HG03432 (cell line): Measurements from ENCODE around the gene MKS1.

Experiments
- ATAC-seq: cut with Tn5 transposase; IDR thresholded peaks from one replicate; pipeline ENCODE4 v1.9.1; 2021; ENCODE audit warnings: mild to moderate bottlenecking, moderate library complexity; ENCODE audit not compliant: unreplicated experiment

Gene MKS1

DNA sequence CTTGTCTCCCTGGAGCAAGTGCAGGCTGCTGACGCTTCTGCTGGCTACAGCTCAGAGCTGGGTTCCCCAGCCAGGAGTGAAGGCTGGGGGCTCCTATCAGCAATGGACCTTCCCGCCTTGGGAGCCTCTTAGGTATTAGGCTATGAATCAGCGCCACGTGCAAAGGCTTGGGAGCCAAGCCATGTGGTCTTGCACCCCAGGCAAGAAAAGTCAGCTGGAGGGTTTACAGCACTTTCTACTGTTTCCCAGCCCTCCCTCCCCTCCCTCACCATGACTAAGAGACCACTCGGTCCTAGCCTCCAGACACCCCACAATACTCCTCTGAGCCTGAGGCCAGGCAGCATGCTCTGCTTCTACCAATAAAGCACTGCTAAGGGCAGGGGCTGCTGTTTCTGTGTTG, 14.3 kb downstream of the MKS1 start:
- no peak for ATAC-seq

DNA sequence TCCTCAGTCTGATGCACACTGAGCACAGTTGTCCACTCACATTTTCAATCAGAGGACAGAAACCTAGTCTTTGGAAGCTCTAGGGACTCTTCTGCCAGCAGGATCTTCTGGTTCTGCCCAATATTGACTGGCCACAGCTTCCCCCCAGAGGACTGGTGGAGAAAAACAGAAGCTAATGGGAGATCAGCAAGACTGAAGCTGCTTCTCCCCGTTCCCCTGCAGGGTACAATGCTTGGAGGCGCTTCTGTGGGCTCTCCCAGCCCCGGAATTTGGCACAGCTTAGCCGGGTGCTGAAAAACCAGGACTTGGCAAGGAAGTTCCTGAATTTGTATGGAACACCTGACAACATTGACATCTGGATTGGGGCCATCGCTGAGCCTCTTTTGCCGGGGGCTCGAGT, 16.2 kb downstream of the MKS1 start:
- no peak for ATAC-seq

DNA sequence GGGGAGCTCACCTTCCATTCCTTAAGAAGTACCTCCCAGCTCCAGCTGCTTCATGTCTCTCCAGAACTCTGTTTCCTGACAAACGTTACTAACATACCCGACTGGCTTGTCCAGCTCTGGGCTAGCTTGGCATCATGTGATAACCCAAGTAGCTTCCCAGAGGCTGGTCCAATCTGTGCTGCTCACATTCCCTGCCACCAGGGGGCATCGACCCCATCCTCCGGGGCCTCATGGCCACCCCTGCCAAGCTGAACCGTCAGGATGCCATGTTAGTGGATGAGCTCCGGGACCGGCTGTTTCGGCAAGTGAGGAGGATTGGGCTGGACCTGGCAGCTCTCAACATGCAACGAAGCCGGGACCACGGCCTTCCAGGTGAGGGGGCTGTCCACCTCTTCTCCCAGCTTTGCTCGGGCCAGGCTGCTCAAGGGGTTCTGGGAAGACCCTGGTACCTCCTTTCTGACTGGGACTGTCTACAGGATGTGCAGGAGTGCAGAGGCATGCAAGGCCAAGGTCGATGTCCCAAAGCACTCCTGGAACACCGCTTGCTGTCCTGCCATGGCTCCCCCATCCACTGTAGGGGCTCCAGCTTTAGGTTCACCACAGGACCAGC, 18.9 kb downstream of the MKS1 start:
- ATAC-seq = no peak

DNA sequence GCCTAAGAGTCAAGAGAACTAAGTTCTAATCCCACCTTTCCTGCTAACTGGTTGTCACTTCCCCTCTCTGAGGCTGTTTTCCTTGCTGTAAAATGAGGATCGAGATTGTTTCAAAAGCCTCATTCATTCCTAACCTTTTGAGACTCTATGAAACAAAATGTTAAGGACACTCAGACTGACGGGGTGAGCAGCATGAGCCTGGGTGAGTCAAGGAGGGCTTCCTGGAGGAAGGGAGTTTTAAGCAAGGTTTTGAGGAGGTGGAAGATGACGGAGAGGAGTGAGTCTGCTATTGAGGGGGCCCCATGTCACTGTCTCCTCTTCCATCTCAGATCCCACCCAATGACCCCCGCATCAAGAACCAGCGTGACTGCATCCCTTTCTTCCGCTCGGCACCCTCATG, 22.4 kb downstream of the MKS1 start:
- ATAC-seq = no peak

DNA sequence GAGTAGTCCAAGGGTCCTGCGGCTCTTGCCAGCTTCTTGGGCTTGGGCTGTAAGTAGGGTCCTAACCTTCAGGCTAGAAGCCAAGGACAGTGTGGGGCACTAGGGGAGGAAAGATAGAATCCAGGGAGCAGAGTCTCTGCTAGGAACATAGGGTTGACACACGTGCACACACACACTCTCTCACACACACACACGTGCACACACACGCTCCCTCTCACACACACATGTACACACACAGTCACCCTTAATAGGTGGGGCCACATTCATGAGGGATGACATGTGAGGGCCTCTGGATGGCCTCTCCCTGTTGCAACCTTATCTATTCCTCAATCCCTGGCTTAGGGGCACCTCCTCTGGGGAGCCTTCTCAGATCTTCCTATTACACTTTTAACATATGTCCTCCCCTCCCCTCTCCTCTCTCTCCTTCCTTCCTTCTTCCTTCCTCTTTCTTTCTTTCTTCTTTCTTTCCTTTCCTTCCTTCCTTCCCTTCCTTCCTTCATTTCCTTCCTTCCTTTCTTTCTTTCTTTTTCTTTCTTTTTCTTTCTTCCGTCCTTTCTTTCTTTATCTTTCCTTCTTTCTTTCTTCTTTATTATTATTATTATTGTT, 23.4 kb downstream of the MKS1 start:
- ATAC-seq = no peak

DNA sequence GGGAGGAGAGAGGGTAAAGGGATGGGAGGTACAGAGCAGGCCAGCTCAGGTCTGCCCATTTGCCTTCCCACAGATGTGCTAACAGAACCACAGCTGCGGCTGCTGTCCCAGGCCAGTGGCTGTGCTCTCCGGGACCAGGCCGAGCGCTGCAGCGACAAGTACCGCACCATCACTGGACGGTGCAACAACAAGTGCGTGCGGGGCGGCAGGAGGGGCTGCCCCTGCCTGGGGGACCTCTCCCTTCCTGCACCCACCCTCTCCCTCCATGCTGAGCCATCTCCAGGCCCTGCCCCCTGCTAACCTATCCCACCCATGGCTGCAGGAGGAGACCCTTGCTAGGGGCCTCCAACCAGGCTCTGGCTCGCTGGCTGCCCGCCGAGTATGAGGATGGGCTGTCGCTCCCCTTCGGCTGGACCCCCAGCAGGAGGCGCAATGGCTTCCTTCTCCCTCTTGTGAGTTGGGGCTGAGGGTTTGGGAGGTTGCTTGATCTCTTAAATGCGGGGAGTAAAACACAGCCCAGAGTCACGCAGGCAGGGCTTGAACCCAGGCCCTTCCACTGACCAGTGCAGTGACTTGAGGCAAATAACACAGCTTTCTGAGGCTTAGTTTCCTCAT, 25.3 kb downstream of the MKS1 start:
- no peak for ATAC-seq

DNA sequence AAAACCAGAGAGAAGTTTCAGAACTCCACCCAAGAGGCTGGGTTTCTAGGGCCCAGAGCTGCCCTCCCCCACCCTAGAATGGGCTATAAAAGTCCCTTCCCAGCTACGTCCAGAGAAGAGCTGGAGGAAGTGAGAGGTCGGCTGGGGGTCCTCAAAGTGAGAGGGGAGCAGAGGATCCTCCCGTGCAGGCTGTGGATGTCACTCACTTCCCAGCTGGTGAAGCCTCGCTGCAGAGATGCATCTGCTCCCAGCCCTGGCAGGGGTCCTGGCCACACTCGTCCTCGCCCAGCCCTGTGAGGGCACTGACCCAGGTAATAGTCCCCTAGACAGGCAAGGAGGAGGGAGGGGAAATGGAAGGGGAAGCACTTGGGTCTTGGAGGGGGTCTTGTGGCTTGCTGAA, 26.4 kb downstream of the MKS1 start, which contains the start of gene EPX:
Gene EPX, plus strand, starts transcription at position 115 of the 400 bp plus-strand sequence. Its CDS starts 121 bp downstream, at position 236.
- ATAC-seq = no peak

DNA sequence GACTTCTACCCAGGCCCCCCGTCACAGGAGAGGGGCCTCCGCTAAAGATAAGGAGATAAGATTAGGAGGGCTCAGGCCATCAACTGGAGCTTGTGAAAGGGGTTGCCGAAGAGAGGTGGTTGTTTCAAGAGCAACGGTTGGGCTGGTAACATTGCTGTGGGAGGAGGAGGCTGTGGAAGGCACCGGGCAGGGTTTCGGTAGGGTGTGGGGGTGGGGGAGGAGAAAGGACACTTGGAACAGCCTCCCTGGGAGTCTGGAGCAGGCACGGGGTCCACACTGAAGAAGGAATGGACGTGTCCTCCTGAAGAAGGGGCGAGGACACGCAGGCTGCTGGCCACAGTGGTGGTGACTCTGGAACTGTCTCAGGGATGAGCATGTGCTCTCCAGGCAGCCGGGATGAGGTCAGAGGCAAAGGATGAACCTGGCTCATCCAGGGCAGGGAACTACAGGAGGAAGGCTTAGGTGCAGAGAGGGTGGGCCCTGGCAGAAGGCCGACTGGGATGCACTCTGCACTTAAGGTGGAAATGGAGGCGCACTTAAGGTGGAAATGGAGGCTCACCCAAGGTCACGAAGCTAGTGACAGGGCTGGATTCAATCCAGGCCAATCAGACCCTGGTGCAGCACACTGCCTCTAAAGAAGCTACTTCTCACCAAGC, 27.7 kb downstream of the MKS1 start:
- no peak for ATAC-seq

DNA sequence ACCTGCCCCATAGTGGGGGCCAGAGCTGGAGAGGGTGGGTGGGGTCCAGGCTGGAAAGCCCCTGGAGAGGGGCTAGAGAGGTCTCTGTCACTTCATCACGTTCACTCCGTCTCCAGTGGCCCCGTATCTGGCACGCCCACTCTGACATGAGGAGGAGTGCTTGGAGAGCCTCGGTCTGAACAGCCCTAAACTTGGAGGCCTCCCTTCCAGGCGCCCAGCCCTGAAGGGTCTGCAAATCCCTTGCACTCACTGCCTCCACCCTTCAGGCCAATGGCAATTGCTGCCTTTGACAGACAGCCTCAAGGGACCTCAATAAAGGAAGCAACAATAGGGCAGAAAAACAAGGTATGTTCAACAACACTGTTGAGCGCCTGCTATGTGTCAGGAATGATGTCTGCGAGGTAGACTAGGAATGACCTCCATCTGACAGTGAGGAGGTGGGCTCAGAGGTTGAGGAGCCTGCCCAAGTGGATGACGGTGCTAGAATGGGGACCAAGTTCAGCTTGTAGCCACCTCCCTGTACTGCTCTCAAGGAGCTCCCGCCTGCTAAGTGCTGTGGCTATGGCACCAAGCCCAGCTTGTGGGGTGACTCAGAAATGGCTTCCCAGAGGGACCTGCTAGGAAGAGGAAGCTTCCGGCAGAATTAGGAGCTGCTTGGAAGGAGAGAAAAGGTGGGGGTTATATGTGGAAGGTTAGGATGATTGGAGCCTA, 29.5 kb downstream of the MKS1 start:
- no peak for ATAC-seq

DNA sequence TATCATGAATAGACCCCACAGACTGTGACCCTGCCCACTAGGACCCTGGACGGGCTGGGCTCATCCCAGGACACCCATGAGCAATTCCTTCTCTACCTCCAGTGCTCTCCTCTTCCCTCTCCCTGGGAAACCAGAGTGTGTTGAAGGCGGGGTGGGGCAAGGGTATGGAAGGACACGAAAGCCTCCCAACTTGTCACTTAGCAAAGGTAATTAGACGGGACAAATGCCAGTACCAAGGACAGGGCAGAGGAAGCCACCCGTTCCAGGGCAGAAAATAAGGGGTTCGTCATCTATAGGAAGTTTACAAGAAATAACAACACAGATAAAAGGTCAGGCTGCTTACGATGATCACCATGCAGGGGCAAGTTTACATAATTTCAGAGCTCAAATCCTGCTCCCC, 31.4 kb downstream of the MKS1 start:
- ATAC-seq = no peak

DNA sequence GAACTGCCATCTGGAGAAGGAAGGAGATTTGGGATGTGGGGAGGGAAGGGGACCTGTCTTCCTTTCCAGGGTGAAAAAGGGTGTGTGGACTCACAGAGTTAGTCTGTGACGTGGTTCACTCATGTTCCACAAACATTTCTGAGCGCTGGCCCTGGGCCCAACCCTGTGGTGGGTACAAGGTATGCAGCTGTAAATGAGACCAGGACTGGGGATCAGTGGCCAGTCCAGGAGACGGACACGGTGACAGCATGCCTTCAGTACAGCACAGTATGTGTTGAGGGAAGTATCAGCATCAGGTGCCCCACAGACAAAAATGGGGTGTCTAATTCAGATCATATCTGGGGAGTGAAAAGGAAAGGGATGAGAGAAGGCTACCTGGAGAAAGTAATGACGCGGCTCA, 32.0 kb downstream of the MKS1 start:
- no peak for ATAC-seq

DNA sequence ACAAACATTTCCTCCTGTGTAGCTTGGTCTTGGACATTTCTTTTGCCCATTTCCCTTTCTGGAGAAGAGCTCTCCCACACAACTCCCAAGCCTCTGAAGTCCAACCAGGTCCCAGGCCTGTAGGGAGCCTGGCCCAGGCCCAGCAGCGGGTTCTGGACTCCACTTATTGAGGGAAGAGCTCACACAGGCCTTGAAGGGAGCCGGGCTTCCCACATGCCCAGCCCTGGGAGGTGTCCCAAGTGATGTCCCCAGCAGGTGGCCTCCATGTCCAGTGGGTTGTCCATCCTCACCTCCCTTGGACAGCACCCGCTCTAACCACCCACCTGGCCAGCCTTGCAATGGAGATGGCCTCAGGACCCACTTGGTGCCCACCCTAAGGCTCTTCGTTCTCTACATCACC, 32.5 kb downstream of the MKS1 start:
- ATAC-seq = no peak

DNA sequence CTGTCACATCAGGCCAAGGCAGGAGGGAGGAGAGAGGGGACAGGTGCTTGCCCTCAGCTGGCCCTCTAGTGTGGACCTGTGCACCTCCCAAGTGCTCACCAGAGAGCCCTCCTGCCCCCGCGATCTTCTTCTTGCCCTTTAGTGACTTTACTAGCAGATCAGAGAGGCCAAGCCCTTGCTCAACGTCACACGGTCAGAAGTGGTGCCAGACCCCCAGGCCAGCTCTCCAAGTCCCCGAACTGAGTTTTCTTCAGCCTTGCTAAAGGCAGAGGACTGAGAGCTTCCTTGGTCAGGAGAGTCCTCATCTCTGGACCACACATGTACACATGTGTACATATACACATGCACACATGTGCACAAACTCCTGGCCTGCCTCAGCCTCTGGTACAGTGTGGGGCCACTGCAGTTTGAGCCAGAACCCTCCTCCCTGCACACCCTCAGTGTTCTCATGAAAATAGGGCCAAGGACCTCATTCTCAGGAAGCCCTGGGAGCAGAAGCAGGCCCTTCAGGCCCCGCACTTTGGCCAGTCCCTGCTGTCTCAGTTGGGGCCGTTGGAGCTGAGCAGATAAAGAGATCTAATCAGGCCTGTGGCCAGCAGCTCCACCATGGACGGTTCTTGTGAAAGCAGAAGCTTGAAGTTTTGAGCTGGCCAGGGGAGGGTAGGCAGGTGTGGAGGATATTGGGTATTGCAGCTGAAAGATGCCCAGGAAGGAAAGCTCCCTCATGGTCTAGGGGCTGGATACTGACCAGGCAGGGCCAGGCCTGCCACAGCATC, 33.9 kb downstream of the MKS1 start:
- ATAC-seq = no peak

DNA sequence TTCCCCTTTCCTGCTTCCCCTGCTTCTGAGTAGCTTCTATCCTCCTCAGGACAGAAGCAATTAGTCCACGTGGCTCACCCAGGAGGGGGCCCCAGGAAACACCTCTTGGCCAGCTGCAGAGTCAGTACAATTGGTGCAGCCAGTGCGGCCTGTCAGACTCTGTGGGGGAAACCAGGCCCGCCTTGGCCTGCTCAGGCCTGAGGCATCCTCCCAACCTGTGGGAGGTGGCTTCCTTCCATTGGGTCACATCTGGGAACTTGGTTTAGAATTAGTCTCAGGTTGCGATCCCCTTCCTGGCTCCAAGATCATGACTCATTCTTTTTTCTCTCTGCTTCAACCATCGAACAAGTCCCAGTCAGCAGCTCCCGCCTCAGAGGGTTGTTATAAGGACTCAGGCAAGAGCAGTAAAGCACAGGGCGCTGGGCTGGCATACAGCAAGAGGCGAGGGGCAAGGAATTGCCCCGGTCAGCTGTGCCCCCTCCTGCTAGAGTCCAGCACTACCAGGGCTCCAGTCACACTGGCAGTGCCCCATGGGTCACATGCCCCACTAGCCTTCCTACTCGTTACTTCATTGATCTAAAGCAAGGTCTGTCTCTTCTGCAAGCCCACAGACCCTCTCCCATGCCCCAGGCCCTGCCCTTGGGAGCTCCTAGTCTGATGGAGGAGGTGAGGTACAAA, 34.6 kb downstream of the MKS1 start:
- ATAC-seq = no peak

DNA sequence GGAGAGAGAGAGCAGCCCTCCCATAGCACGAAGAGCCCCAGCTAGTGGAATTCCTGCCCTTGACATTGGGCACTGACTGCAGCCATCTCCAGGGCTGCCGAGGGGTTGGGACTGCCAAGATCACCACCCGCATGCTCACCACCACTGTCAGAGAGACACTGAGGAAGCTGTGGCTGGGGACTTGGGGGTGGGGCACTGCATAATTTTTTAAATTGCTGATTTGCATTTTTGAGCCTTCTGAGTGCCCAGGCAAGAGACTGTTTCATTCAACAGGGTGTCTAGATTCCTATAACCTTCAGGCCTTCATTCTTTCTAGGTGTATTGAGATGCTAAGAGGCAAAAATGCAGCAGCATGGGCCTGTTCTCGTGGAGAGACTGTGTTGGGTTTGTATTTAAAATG, 35.5 kb downstream of the MKS1 start:
- no peak for ATAC-seq

DNA sequence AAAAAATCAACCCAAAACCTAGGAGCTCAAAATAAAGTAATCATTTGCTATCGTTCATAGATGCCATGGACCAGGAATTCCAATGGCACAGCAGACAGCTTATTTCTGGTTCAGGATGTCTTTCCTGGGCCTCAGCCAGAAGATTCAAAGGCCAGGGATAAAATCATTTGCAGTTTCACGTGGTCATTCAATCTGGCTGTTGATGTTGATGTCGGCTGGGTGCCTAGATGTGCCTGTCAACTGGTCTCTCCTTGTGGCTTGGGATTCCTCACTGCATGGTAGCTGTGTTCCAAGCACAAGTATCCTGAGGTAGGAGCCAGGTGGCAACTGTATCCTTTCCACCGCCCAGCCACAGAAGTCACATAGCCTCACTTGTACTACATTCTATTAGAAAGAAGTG, 37.3 kb downstream of the MKS1 start:
- no peak for ATAC-seq

DNA sequence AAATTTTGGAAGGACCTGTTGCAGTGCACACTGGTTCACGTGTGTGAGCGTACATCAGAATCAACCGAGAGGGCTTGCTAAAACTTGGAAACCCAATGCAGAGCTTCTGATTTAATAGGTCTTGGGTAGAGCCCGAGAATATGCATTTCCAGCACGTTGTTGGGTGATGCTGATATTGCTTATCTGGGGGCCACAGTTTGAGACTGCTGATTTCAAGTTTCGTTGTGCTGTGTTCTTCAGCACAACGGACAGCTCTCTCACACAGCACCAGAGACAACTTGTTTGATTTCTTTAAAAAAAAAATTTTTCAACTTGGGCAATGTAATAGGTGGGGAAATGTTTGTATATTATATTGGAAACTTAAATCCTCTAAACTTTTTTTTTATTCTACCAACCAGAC, 42.9 kb downstream of the MKS1 start:
- ATAC-seq = no peak

DNA sequence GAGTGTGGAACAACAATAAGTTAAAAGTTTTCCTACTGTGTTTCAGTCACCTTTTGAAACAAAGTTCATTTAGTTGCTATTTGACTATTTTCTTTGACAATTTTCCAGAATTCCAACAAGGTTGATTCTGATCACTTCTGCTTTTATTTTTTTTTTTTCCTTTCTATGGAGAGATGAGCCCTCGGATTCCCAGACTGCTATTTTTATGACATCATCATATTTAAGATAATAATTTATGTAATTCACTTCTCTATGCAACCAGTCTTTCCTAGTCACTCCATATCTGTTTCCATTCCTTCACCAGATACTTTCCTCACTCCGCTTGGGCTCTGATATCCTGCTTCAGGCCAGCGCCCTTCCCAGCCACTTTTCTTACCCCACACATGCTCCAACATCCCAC, 44.2 kb downstream of the MKS1 start:
- no peak for ATAC-seq

DNA sequence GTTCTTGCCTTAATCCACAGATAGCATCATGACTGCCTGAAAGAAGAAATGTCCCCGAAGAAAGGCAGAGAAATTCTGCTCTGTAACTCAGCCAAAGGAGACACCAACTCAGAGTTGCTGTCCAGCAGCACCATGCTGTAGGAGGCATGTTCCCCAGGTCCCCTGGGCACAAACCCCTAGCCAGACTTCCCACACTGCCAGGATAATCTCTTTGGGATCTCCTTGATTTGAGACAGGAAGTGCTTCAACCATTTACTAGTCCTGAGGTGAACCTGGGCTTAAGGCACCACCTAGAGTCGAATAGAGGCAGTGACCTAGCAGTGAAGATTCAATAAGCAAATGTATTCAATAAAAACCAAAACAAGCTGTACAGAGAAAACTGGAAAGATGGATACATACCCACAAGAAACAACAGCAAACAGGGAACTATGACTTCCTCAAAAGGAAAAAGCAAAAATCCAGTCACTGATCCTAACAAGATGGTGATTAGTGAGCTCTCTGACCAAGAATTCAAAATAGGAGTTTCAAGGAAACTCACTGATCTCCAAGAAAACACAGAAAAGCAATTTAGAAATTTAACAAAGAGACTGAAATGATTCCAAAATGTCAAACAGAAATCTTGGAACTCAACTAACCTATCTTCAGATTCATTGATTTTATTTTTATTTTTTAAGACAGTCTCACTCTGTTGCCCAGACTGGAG, 46.5 kb downstream of the MKS1 start:
- no peak for ATAC-seq

DNA sequence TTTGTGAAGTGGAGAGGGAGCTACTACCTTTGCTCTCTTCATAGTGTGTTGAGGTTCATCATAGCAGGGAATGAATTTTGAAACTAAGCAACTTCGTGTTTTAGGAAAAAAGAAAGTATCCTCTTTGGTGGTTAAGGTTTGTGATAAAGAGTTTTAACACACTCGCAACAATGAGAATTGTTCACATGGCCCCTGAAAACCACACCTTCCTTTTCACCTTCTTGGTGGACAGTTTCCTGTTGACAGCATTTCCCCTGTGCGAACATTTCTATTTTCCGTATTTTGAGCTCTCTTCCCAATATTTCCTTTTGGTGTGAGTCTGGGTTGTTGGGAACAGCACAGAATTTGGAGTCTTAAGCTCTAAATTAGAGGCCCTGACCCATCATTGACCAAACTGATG, 48.4 kb downstream of the MKS1 start:
- no peak for ATAC-seq
